Endothelial cell of umbilical vein (primary cell): ENCODE results near the gene KDM4B. TPM values are rescaled to one million over a fixed set of nuclear protein-coding genes. Genes with fewer than 3 reads are reported as not detected.

Experiments used
- BruUV-seq: library from RNA; stranded (reverse); fragments of 400-500 nt; replicated peaks from 2 replicates; lab custom pipeline; 2021; lab: Mats Ljungman, UMichigan
- CTCF ChIA-PET: fragments of 300-600, 350-600 bp; sonication (Branson Sonifier 250); formaldehyde crosslinking; loops from one replicate; lab custom pipeline; 2021; ENCODE audit warnings: antibody characterized with exemption, inconsistent platforms; lab: Charles Lee
- POLR2A ChIA-PET: fragments of 300-600, 350-600 bp; sonication (Branson Sonifier 250); formaldehyde crosslinking; loops from one replicate; lab custom pipeline; 2021; ENCODE audit warnings: antibody characterized with exemption, inconsistent platforms; lab: Charles Lee
- DNase-seq: peaks from one replicate; pipeline ENCODE4 v3.0.0-alpha.2; 2011; ENCODE audit warnings: low read depth, low spot score
- FAIRE-seq: peaks from 2 replicates; lab custom pipeline; 2011; peaks lifted over from hg19 to GRCh38; lab: Jason Lieb, UNC
- H2AFZ ChIP-seq: 2 replicates; pipeline ENCODE4 v1.6.0; 2012; ENCODE audit warnings: low read depth, low read length, control low read depth, inconsistent platforms
- H3K27ac ChIP-seq: 2 replicates; pipeline ENCODE4 v1.5.1; 2011; ENCODE audit warnings: low read depth, mild to moderate bottlenecking, control low read depth, low read length, moderate library complexity; ENCODE audit not compliant: insufficient read depth
- H3K27me3 ChIP-seq, 2 experiments: 2 replicates each; pipeline versions ENCODE4 v1.6.0 to v1.6.1; 2011; ENCODE audit warnings: low read length in 2 of 2, mixed read lengths in 1 of 2; ENCODE audit not compliant: control insufficient read depth in 2 of 2, insufficient read depth in 2 of 2
- H3K36me3 ChIP-seq, 2 experiments: 2 replicates in 1 of 2; 3 replicates in 1 of 2; pipeline ENCODE4 v1.5.1; 2011; ENCODE audit warnings: low read length in 2 of 2, mild to moderate bottlenecking in 1 of 2, moderate library complexity in 1 of 2; ENCODE audit not compliant: control insufficient read depth in 2 of 2, insufficient read depth in 2 of 2; ENCODE audit errors: extremely low read depth in 1 of 2
- H3K4me1 ChIP-seq: 3 replicates; pipeline ENCODE4 v1.5.1; 2011; ENCODE audit warnings: mild to moderate bottlenecking, low read length; ENCODE audit not compliant: control insufficient read depth, insufficient read depth; ENCODE audit errors: extremely low read depth
- H3K4me2 ChIP-seq: 2 replicates; pipeline ENCODE4 v1.6.1; 2011; ENCODE audit warnings: low read length, control low read depth, mixed read lengths; ENCODE audit not compliant: insufficient read depth
- H3K4me3 ChIP-seq, 3 experiments: fragments of 200-600 bp in 1 of 3; sonication (generic), shearing (Covaris generic) in 1 of 3; replicated peaks in 1 of 3; 2 replicates each; pipeline ENCODE4 v1.5.1; 2011 to 2016; ENCODE audit warnings: control low read depth in 3 of 3, low read length in 3 of 3, mild to moderate bottlenecking in 2 of 3, inconsistent platforms in 1 of 3, low read depth in 1 of 3, moderate library complexity in 1 of 3; ENCODE audit not compliant: insufficient read depth in 1 of 3
- H3K79me2 ChIP-seq: 2 replicates; pipeline ENCODE4 v1.6.0; 2012; ENCODE audit warnings: low read length, inconsistent platforms; ENCODE audit not compliant: control insufficient read depth, insufficient read depth
- H3K9ac ChIP-seq: replicated peaks from 2 replicates; pipeline ENCODE3; 2011; ENCODE audit warnings: low read length, control low read depth; ENCODE audit not compliant: insufficient read depth; ENCODE audit errors: extremely low read depth
- H3K9me1 ChIP-seq: replicated peaks from 3 replicates; pipeline ENCODE4 v1.6.0; 2011; ENCODE audit warnings: mild to moderate bottlenecking, low read length; ENCODE audit not compliant: control insufficient read depth, insufficient read depth; ENCODE audit errors: extremely low read depth
- H3K9me3 ChIP-seq: replicated peaks from 2 replicates; pipeline ENCODE4 v1.5.1; 2012; ENCODE audit warnings: low read length, inconsistent platforms; ENCODE audit not compliant: control insufficient read depth, insufficient read depth
- H4K20me1 ChIP-seq: replicated peaks from 2 replicates; pipeline ENCODE3; 2011; ENCODE audit warnings: mild to moderate bottlenecking, low read length; ENCODE audit not compliant: control insufficient read depth, insufficient read depth; ENCODE audit errors: extremely low read depth
- EZH2 ChIP-seq: IDR thresholded peaks from 2 replicates; pipeline ENCODE4 v1.6.1; 2012; ENCODE audit warnings: borderline replicate concordance, low read depth, mild to moderate bottlenecking, moderate library complexity, low read length, inconsistent platforms; ENCODE audit not compliant: severe bottlenecking
- FOS ChIP-seq: IDR thresholded peaks from 2 replicates; pipeline ENCODE4 v1.6.1; 2011; ENCODE audit warnings: mild to moderate bottlenecking, low read length, moderate library complexity, borderline replicate concordance; ENCODE audit not compliant: insufficient read depth
- GATA2 ChIP-seq: IDR thresholded peaks from 2 replicates; pipeline ENCODE4 v1.7.0; 2011; ENCODE audit warnings: low read depth, mild to moderate bottlenecking, moderate library complexity, mixed read lengths, low read length; ENCODE audit not compliant: insufficient read length, insufficient read depth
- JUN ChIP-seq: IDR thresholded peaks from 2 replicates; pipeline ENCODE4 v1.6.1; 2011; ENCODE audit warnings: borderline replicate concordance, low read depth; ENCODE audit not compliant: insufficient read length, insufficient read depth
- MAX ChIP-seq: IDR thresholded peaks from 2 replicates; pipeline ENCODE4 v1.6.1; 2011; ENCODE audit not compliant: insufficient read depth, insufficient read length
- MYC ChIP-seq: IDR thresholded peaks from one replicate; pipeline ENCODE4 v1.6.1; 2011; ENCODE audit warnings: mild to moderate bottlenecking, low read depth, low read length
- POLR2A ChIP-seq: IDR thresholded peaks from 2 replicates; pipeline ENCODE4 v1.6.1; 2012; ENCODE audit warnings: low read depth, mild to moderate bottlenecking, control low read depth, low read length
- POLR2AphosphoS5 ChIP-seq: IDR thresholded peaks from 2 replicates; pipeline ENCODE4 v1.6.1; 2012; ENCODE audit warnings: low read depth, mild to moderate bottlenecking, control low read depth, low read length, moderate library complexity; ENCODE audit not compliant: insufficient read depth
- dilution Hi-C: fragments of 300-500 bp; cut with MboI; formaldehyde crosslinking; loops from one replicate; pipeline ENCODE4 v1.15.0; 2019; ENCODE audit warnings: low sequenced_read_pairs; ENCODE audit not compliant: extremely low pct_ligation_motif_present
- intact Hi-C: fragments of 100-400 bp; cut with micrococcal nuclease; formaldehyde crosslinking; loops from one replicate; pipeline ENCODE4 v1.10.0; 2022
- polyA plus RNA-seq, 4 experiments: library from polyadenylated mRNA; depleted of rRNA in 3 of 4; stranded (reverse) in 3 of 4; unstranded in 1 of 4; fragments of >200 nt; gene quantifications; 2 replicates each; pipeline versions ENCODE4 v1.2.1 to v1.2.3, GENCODE V29; 2011 to 2012; ENCODE audit warnings: missing spikeins in 1 of 4
- total RNA-seq: library from RNA; stranded (reverse); gene quantifications from 2 replicates; pipeline ENCODE4 v1.2.3, GENCODE V29; 2021
- TF ChIP-seq, protein P1 (sequence below), 2 donors: IDR thresholded peaks; 1 replicate in 1 of 2; 2 replicates in 1 of 2; pipeline ENCODE4 v1.5.1; 2011; ENCODE audit warnings: low read length in 2 of 2, mild to moderate bottlenecking in 2 of 2, moderate library complexity in 2 of 2, control low read depth in 1 of 2, inconsistent platforms in 1 of 2, low read depth in 1 of 2; ENCODE audit not compliant: insufficient read depth in 1 of 2; ENCODE audit errors: extremely low read depth in 1 of 2

The KDM4B gene
- total and polyA plus RNA-seq, 2 donors (not counting 3 experiments of a cell fraction or from before 2014, with no cell fraction given) = 12.4 to 37.2 TPM

DNA sequence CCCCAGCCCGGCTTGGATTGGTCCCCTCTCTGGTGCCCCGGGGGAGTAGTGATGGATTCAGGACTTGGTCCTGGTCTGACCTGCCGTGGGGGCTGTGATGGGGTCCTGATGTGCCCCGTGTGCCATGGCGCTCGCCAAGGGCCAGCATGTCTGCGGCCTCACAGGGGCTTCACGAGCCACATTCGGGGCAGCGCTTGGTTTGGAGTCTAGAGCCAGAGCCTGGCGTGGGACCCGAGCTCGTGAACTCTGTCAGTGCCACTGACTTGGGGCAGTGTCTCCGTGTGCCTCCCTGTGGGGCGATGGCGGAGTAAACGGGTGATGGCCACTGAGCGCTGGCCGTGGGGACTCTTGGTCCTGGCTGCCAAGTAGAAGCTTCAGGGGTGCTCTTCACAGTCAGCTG is 17.1 kb downstream of the KDM4B start:
- dilution Hi-C loops = no loop called here
- POLR2A ChIA-PET = no interaction called here
- CTCF ChIA-PET = no interaction called here

More for the DNA sequence above, 17.1 kb downstream of the KDM4B start:
- DNase-seq = no peak
- H3K27me3 ChIP-seq = no peaks in the 10 kb centered on the region
- intact Hi-C loops = no loop called here
- H3K36me3 ChIP-seq = no peaks in the 10 kb centered on the region
- no peak overlapping the region for H3K4me2 ChIP-seq
- no peak for TF ChIP-seq GATA2
- no peak for TF ChIP-seq JUN
- TF ChIP-seq EZH2 = no peak
- no peak for TF ChIP-seq FOS
- TF ChIP-seq, protein P1, sequence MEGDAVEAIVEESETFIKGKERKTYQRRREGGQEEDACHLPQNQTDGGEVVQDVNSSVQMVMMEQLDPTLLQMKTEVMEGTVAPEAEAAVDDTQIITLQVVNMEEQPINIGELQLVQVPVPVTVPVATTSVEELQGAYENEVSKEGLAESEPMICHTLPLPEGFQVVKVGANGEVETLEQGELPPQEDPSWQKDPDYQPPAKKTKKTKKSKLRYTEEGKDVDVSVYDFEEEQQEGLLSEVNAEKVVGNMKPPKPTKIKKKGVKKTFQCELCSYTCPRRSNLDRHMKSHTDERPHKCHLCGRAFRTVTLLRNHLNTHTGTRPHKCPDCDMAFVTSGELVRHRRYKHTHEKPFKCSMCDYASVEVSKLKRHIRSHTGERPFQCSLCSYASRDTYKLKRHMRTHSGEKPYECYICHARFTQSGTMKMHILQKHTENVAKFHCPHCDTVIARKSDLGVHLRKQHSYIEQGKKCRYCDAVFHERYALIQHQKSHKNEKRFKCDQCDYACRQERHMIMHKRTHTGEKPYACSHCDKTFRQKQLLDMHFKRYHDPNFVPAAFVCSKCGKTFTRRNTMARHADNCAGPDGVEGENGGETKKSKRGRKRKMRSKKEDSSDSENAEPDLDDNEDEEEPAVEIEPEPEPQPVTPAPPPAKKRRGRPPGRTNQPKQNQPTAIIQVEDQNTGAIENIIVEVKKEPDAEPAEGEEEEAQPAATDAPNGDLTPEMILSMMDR (IDR thresholded peaks at IDR 0.05; ENCODE audit: extremely low read depth in 1 of 2, insufficient read depth in 1 of 2, low read depth in 1 of 2, low read length in 2 of 2) = no peak
- TF ChIP-seq MYC = no peak
- TF ChIP-seq MAX = no peak
- TF ChIP-seq POLR2A = no peak
- TF ChIP-seq POLR2AphosphoS5 = no peak
- no peak overlapping the region for H3K4me3 ChIP-seq
- peaks cover 10% of the 10 kb centered on the region for H3K4me1 ChIP-seq
- H3K79me2 ChIP-seq = peaks cover 43% of the 10 kb centered on the region
- no peak overlapping the region for H2AFZ ChIP-seq
- H3K9me1 ChIP-seq = no peaks in the 10 kb centered on the region
- H3K27ac ChIP-seq = no peak overlapping the region
- BruUV-seq = no TSS peak
- no peaks in the 10 kb centered on the region for H4K20me1 ChIP-seq
- H3K9ac ChIP-seq = no peak overlapping the region
- no peaks in the 10 kb centered on the region for H3K9me3 ChIP-seq
- no peak for FAIRE-seq
